Muscle of back (tissue), 11 donors: ENCODE results near the gene TRIM8. TPM values are rescaled to one million over a fixed set of nuclear protein-coding genes. Genes with fewer than 3 reads are reported as not detected.
A peak's percentile ranks its signal among the peaks of the same experiment; 100 is the strongest.

Experiments used
- DNase-seq, 3 donors: peaks; one replicate each; pipeline versions ENCODE4 v3.0.0 to v3.0.0-alpha.2; 2013
- polyA plus RNA-seq, 10 donors: library from polyadenylated mRNA; unstranded; fragments of 120-200 nt; gene quantifications; one replicate each; pipeline ENCODE4 v1.2.1, GENCODE V29; 2013; ENCODE audit not compliant: insufficient read length in 10 of 10

The TRIM8 gene
- polyA plus RNA-seq, 10 donors: 67.0 to 87.1 (median 74.8) TPM

GRCh38 chr10:102631525-102632393, 12.5 kb upstream of the TRIM8 start:
- DNase-seq: no peak

- DNase-seq: peak in 2 of 3 donors; percentile 86 to 91
Measured at GRCh38 chr10:102632394-102633111, 11.7 kb upstream of the TRIM8 start.

GRCh38 chr10:102633287-102633686, 11.0 kb upstream of the TRIM8 start:
- peak in 1 of 3 donors; percentile 56 for DNase-seq

GRCh38 chr10:102633848-102634247, 10.4 kb upstream of the TRIM8 start:
- DNase-seq: no peak

- DNase-seq: no peak
Measured at GRCh38 chr10:102634686-102635085, 9.6 kb upstream of the TRIM8 start.

- DNase-seq: peak in 1 of 3 donors; percentile 25
Measured at GRCh38 chr10:102635377-102635776, 8.9 kb upstream of the TRIM8 start.

GRCh38 chr10:102639537-102639936, 4.7 kb upstream of the TRIM8 start:
- DNase-seq: no peak

- no peak for DNase-seq
Measured at GRCh38 chr10:102641402-102641801, 2.9 kb upstream of the TRIM8 start.

- DNase-seq: peak; percentile 98 to 99 (median 99)
Measured at GRCh38 chr10:102641880-102642735, 2.2 kb upstream of the TRIM8 start.

GRCh38 chr10:102642736-102643335, 1.4 kb upstream of the TRIM8 start:
- DNase-seq: peak; percentile 78 to 93 (median 88)

- peak; percentile 80 to 91 (median 81) for DNase-seq
Measured at GRCh38 chr10:102643336-102644065, 778 bp upstream of the TRIM8 start.

GRCh38 chr10:102644646-102645387, 538 bp downstream of the TRIM8 start:
- peak; percentile 67 to 91 (median 80) for DNase-seq

- peak; percentile 71 to 94 (median 84) for DNase-seq
Measured at GRCh38 chr10:102645388-102645740, 1.1 kb downstream of the TRIM8 start.

GRCh38 chr10:102645741-102646609, 1.7 kb downstream of the TRIM8 start:
- DNase-seq: peak; percentile 94 to 98 (median 94)

- peak in 2 of 3 donors; percentile 76 to 92 for DNase-seq
Measured at GRCh38 chr10:102646610-102647442, 2.5 kb downstream of the TRIM8 start.

- no peak for DNase-seq
Measured at GRCh38 chr10:102647443-102648268, 3.4 kb downstream of the TRIM8 start.

- no peak for DNase-seq
Measured at GRCh38 chr10:102648269-102648888, 4.1 kb downstream of the TRIM8 start.
